ENCODE measurements around the gene LMAN1L.
"Not testable (repeated sequence)": the region's sequence is repeated elsewhere in the genome, so short reads cannot be mapped to it uniquely, and the experiment has no call there.

Gene LMAN1L

GRCh38 chr15:74782259-74783071 is 30.2 kb upstream of the LMAN1L start:
- DNase-seq: no peak

GRCh38 chr15:74783072-74783807 is 29.4 kb upstream of the LMAN1L start:
- DNase-seq: no peak

- DNase-seq: no peak
These were observed 28.8 kb upstream of the LMAN1L start for GRCh38 chr15:74783808-74784175.

- no peak for DNase-seq
These were observed 28.0 kb upstream of the LMAN1L start for GRCh38 chr15:74784426-74785193.

- no peak for DNase-seq
These were observed 27.2 kb upstream of the LMAN1L start for GRCh38 chr15:74785194-74786032.

- not testable (repeated sequence) for DNase-seq
These were observed 26.6 kb upstream of the LMAN1L start for GRCh38 chr15:74786081-74786480.

- DNase-seq: no peak
These were observed 26.0 kb upstream of the LMAN1L start for GRCh38 chr15:74786551-74787165.

GRCh38 chr15:74787251-74788041 is 25.2 kb upstream of the LMAN1L start:
- no peak for DNase-seq

GRCh38 chr15:74788042-74788682 is 24.5 kb upstream of the LMAN1L start:
- DNase-seq: no peak

- DNase-seq: no peak
These were observed 23.9 kb upstream of the LMAN1L start for GRCh38 chr15:74788683-74789151.

GRCh38 chr15:74789171-74789631 is 23.4 kb upstream of the LMAN1L start:
- no peak for DNase-seq

GRCh38 chr15:74789741-74790079 is 22.9 kb upstream of the LMAN1L start:
- no peak for DNase-seq

- no peak for DNase-seq
These were observed 22.3 kb upstream of the LMAN1L start for GRCh38 chr15:74790080-74790916.

GRCh38 chr15:74791007-74791406 is 21.6 kb upstream of the LMAN1L start:
- DNase-seq: no peak

- no peak for DNase-seq
These were observed 21.0 kb upstream of the LMAN1L start for GRCh38 chr15:74791667-74792066.

GRCh38 chr15:74792227-74793016 is 20.2 kb upstream of the LMAN1L start:
- DNase-seq: no peak

GRCh38 chr15:74793135-74794028 is 19.3 kb upstream of the LMAN1L start:
- no peak for DNase-seq
